Measurements from ENCODE around the gene DCPS.
"Not testable (repeated sequence)": the region's sequence is repeated elsewhere in the genome, so short reads cannot be mapped to it uniquely, and the experiment has no call there.

The DCPS gene

DNA sequence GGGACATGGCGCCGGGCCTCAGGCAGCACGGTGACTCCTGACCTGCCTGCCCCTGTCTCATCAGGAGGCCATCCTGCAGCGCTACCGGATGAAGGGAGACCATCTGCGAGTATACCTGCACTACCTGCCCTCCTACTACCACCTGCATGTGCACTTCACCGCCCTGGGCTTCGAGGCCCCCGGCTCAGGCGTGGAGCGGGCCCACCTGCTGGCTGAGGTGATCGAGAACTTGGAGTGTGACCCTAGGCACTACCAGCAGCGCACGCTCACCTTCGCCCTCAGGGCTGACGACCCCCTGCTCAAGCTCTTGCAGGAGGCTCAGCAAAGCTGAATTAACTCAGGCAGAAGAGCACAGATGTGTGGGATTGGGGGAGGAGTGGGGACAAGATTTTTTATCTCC, 41.4 kb downstream of the DCPS start:
- no peak for DNase-seq (ENCODE audit: low read depth)

DNA sequence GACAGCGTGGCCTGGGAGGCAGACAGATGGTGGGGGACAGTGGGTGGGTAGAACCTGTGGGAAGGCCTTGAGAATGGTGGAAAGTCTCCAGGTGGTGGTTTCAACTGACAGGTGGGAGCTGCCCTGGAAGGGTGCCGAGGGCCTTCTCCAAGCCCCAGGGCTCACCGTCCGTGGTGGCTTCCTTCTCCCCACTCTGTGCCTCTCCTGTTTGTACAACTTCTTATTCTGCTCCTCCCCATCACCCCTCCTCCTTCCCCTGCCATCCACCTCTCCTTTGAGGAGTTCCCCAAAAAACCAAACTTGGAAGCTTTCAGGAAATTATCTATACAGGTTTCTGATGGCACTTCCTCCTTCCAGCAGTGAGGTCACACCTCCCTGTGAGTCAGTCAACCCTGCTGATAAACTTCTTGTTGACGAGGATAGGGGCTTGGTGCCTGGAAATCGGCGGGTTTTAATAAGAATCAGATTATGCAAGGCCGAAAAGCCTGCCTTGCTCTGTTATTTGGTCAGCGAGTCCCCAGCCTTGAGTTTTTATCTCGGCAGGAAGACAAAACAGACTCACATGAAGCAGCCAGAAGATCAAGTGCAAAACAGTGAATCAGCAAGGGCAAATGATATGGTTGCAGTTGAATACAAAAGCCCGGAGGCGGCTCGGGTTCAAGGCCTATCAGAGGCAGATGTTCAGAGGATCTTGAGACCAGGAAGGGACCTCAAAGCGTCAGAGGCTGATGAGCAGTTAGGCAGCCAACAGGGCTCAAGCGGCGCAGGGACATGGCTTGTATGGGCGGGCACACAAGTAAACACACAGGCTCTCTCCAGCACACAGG, 42.1 kb downstream of the DCPS start:
- peak; percentile 44 for DNase-seq (ENCODE audit: low read depth)

DNA sequence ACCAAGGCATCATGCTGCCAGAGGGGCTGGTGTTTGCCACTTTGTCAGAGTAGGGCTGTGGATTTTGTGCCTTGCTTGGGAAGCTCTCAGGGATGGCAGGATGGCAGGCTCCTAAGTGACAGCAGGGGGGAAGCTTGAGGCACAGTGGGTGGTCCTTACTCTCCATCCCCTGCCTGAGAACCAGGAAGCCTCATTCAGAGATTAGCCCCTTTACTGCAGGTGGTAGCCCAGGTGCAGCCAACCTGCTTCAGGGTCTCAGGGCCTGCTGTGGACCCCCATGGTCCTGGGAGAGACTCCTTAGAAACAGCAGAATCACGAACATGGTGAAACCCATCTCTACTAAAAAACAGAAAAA, 42.7 kb downstream of the DCPS start:
- no peak for DNase-seq (ENCODE audit: low read depth)

DNA sequence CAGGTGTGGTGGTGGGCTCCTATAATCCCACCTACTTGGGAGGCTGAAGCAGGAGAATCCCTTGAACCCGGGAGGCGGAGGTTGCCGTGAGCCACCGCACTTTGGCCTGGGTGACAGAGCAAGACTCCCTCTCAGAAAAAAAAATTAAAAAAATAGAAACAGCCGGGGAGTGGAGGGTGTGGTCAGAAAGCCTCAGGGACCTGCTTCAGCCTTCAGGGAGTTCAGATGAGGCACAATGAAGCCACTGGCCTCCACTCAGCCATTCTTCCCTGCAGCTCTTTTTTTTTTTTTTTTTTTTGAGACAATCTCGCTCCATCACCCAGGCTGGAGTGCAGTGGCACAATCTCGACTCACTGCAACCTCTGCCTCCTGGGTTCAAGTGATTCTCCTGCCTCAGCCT, 43.1 kb downstream of the DCPS start:
- not testable (repeated sequence) for DNase-seq (ENCODE audit: low read depth)

DNA sequence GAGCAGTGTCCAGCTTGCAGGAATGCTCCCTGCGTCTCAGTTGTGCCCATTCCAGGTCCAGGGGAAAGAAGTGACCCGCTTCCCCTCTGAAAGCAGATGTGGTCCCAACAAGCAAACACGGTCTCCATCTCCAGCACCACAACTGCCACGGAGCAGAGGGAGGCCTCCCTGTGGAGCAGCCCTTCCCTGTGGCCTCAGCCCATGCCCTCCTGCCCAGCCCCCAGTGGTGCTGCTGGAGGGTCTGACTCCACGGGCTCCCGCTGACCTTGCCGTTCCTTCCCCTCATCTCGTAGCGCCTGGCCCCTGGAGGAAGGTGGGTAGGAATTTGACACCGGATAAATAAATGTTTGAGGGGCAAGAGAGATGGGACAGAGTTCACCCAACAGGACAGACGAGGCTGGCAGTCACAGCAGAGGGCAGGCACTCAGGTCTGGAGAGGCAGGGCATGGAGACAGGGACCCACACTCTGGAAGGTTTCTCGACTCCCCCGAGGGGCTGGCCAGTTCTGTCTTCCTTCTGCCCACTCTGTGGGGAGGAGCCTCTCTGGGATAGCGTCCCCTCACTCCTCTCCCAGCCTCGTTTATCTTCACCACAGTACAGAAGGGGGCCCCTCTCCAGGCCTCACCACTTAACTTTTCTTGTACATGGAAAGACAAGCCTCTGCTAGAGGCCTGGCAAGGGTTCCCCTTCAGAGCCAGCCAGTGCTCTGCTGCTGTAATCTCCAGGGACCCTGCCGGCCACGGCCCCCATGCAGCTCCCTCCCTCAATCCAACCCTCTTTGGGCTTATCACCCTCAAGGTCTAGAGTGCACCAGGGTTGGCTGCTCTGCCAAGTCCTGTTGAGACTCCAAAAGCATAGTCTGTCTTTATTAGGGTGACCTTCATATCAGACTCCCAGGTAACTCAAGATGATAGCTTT, 44.1 kb downstream of the DCPS start:
- DNase-seq (ENCODE audit: low read depth) = no peak

DNA sequence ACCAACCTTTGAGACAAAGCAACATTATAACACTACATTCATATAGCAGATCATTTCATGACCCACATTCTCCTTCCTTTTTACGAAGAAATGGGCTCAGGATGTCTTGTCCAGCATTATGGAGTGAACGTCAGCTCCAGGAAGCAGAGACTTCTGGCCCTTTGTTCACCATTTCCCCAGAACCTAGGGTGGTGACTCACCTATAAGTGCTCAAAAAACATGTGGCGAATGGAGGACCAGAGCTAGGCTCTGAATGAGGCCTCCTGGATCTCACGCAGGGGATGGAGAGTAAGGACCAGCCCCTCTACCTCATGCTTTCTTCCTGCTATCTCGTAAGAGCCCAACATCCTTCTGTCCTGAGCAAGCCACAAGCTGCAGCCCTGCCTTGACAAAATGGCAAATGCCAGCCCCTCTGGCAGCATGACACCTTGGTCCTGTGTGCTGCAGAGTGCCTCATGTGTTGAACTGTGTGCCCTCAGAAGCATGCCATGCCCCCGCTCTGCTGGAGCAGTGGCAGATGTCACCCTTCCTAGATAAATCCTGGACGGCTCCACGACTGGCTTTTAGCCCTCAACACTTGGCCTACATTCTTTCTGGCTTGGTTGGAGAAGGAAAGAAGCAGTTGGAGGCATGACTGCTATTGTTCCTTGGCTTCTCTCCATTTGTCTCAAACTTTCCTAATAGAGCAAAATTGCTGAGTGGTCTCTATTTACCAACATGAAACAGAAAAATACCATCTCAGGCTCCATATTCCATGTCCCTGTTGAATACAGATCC, 45.1 kb downstream of the DCPS start:
- DNase-seq (ENCODE audit: low read depth) = no peak

DNA sequence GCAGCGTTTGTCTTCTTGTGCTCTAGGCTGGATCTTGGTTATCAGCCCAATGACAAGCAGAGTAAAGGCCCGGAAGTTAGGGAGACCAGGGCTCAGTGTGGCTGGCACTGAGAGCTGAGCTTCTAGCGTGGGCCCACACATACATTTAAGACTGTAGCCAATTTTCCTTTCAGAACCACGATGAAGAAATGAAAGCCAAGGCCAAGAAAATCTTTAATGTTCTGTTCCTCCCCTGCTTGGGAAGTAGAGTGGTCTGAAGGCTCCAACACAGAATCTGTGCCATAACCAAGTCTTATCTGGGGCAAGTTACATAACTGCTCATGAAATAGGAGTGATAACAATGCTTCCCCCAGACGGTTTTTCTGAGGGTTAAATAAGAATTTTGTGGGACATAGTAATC, 47.0 kb downstream of the DCPS start:
- no peak for DNase-seq (ENCODE audit: low read depth)

DNA sequence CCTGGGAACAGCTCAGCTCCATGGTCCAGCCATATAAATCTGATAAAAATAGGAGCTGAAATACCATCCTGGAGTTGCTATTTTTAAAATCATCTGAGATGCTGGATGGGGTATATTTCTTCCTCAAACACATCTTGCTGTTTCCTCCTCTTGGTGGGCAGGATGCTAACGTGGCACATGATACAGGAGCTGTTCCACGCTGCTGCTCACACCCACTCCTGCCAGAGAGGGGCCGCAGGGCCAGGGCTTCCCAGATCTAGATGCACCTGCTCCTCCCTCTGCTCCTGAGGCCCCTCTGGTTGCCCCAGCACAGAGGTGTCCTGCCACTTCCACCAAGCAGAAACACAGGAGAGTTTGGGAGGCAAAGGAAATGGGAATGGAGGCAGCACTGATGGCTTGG, 48.3 kb downstream of the DCPS start:
- no peak for DNase-seq (ENCODE audit: low read depth)

DNA sequence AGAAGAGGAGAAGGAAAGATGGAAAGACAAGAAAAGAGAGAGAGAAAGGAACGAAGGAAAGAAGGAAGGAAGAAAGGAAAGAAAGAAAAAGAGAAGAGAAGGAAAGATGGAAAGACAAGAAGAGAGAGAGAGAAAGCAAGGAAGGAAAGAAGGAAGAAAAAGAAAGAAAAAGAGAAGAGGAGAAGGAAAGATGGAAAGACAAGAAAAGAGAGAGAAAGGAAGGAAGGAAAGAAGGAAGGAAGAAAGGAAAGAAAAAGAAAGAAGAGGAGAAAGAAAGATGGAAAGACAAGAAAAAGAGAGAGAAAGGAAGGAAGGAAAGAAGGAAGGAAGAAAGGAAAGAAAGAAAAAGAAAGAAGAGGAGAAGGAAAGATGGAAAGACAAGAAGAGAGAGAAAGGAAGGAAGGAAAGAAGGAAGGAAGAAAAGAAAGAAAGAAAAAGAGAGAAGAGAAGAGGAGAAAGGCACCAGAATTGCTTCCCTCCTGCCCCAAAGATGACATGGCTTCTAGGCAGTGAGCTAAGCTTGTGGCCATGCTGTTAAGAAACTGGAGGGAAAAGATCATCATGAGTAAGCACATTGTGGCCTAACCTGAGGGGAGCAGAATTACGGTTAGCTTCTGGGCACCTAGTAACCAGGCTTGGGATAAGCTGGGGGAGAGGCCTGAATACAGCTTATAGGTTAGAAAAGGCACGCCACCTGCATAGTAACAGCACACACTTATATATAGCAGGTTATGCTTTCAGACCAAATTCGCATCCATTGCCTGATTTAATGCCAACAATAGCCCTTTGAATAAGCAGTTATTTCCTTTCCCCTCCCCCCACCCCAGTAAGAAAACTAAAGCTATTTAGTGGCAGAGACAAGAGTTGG, 49.3 kb downstream of the DCPS start:
- DNase-seq (ENCODE audit: low read depth) = no peak

DNA sequence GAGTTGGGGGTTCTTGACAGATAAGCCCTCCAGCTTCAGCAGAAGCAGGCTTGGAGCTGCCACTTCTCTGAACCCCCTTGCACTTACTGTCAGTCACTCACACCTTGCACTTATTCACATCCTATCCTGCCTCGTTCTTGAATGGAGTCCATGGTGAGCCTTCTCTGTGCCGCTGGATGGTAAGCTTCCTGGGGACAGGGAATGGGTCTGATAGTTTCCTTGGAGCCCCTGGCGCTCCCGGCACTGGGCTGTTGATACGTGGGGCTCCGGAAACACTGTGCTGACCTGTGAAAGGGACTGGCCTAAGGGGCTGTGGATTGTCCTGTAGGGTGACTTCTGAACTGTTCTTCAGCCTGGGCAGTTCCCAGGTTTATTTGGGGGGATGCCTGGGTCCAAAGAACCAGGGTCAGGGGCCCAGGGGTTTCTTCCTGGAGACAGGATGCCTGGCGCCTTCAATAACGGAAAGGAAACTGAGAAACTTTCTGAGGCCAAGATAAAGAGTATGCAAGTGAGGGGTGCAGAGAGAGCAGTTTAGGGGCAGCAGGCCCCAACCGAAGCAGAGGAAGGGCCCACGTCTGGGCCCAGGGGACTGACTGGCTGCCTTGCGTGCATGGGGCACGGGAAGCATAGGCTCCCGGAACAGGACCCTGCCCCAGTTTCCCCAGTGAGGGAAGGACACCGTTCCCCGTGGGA, 50.9 kb downstream of the DCPS start:
- DNase-seq (ENCODE audit: low read depth) = no peak

DNA sequence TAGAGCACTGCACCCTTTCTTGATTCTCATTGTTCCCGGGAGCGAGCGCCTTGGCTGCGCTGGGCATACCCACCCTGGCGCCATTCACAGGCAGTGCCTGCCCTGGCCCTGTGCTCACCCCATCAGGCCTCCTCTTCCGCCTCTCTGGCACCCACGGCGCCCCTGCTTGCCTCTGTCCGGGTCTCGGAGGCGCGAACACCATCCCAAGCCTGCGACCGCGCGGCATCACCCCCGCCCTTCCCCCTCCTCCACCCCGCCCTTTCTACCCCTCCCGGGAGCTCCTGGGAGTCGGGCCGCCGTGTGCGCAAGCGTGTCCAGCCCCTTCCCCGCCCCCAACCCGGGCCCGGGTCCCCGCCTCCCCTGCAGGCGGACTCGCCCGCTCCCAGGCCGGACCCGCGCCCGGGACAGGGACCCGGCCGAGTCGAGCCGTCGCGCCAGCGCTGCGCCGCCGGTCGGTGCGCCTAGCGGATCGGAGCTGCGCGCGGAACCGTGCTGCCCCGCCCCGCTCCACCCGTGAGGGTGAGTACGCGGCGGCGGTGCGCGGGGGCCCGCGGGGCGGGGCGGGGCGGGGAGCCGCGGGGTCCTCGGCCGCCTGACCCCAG, 51.6 kb downstream of the DCPS start, which contains the start of gene ST3GAL4:
ST3GAL4 (plus strand) TSS at position 363 of the 602 bp plus-strand sequence. CDS start 50,470 bp downstream, outside the sequence.
- DNase-seq (ENCODE audit: low read depth) = no peak

DNA sequence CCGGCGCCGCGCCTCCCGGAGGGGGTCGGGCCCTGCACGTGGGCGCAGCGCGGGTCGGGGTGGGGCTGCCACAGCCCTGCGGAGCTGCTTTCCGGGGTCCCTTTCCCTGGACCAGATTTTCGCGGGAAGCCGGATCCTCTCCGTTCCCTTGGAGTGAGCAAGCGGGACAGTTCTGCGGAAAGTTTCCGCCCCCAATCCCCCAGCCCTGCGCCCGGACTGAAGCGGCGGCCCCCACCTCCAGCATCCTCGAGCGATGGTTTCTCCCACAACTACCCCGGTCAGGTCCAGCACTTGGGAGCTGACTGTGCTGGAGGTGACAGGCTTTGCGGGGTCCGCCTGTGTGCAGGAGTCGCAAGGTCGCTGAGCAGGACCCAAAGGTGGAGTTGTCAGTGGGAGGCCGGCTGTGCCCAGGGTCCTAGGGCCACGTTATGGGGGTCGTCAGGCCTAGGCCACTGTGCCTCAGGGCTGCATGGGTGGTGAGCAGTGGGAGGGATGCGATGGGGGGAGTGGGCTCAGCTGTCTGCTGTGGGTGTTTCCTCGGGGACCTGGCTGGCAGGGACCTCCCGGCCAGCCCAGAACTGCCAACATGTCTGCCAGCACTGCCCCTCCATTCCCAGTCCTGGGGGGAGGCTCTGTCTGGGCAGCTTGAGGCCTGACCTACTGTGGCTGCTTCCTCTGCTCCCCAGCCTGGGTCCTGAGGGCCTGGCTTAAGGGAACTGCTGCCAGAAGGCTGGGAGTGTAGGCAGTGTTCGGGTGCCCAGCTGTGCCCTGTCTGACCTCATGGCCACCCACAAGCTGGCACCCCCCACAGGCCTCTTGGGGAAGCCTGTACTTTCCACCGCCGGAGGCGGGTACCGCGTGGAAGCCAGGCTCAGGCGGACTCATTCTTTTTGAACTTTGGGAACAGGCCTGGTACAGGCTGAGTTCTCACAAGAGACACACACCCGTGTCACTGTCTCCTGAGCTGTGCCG, 52.4 kb downstream of the DCPS start:
- no peak for DNase-seq (ENCODE audit: low read depth)

DNA sequence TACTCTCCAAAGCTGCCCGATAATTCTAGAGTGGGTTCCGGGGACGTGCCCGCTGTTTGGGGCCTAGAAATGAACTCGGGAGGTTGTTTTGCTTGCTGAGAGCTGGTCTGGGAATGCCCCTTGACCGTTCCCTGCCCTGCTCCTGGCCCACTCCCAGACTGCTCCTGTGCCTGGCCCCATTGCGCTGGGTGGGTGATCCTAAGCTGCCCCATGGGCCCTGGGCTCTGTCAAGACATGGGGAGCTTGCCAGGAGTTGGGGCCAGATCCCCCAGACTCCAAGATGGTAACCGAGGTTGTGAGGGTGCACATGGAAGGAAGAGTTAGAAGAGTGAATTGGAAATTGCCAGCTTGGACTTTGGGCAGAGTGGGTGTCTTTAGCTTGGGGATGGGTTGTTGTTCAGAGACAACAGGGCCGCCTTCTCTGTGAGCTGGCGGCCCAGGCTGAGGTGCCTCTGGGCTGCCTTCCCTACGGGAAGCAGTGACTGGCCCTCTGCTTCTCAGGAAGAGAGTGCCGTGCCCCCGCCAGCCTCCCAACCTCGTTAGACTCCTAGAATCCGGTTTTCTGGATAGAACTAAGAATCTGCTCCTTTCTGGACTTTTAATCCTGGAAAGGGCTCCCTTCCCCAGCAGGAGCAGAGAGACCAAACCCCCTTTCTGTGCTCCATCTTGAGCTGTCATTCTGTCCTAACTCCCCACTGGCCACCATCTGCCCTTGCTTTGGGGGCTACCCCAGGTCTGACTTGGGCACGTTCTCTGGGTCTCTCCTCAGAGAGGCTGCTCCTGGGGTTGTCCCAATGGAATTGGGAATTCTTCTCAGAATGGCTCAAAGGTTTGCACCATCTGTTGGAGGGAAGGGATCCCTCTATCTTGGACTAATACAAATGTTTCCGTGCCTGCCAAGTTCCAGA, 53.4 kb downstream of the DCPS start:
- no peak for DNase-seq (ENCODE audit: low read depth)

DNA sequence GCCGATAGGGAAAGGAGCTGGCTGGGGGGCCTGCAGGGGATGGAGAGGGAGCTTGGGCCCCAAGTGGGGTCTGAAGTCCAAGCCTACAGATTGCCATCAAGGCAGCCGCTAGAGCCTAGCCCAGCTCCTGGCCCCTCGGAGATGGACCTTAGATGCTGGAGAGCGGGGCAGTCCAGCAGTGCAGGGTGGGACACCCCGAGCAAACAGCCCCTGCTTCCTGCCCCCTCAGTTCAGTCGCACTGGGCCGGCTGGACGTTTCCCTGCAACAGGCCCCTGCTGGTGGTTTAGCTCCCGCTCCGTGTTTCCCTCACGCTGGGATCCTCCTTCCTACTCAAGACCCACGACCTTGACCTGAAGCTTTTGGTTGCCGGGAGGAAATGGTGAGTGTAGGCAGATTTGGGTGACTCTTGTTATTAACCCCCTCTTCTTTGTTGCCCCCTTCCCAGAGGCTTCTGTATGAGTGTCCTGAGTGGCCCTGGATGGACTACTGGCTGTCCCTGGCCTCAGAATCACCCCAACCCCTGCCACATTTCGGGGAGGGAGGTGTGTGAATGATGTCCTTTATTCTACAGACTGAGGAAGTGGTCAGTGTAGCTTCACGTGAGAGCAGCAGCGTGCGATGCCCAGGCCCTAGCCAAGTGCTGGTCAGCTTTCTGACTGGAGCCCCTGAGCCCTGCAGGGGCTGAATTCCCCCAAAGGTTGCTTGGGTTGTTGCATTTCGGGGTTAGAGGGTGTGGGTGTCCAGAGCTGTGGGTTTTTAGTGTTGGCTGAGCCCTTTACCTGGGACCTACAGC, 54.3 kb downstream of the DCPS start:
- DNase-seq (ENCODE audit: low read depth) = no peak

DNA sequence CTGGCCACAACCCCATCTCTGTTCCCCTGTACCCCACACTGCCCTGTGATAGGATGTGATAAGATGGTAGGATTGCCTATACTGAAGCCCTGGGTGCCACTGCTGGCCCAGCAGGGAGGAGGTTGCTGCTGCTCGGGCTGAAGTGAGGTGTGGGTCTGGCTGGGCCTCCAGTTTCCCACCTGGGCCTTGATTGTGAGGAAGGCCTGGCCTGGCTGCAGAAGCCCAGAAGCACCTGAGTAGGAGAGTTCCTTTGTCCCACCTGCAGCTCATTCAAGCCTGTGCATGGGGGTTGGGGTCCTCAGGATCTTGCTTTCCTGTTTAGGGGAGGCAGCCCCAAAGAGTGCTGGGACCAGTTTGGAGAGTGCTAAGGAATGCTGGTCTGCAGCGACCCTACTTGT, 54.9 kb downstream of the DCPS start:
- DNase-seq (ENCODE audit: low read depth) = no peak

DNA sequence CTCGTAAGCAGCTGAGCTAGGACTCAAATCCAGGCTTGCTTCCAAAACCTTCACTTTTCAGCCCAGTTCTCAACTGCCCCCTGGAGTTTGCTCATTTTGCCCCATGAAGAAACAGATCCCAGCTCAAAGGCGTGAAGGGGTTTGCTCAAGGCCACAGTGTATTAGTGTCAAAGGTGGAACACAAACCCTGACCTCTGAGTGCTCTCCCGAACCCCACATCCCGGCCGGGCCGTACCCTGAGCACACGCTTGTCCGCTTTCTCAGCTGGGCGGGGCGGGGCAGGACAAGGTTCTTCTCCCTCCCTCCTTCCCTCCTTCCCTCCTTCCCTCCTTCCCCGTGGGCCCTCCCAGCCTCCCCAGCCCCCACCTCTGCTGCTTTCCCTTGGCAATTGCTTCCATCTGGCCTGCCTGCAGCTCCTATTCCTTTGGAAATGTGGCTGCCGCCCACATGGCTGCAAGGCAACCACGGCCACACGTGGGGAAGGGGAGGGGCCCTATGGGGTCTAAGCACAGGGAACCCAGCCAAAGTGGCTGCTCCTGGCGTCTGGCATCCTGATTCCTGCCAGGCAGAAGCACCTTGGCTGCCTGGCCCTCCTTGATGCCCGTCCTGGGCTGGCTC, 55.7 kb downstream of the DCPS start:
- DNase-seq (ENCODE audit: low read depth) = no peak

DNA sequence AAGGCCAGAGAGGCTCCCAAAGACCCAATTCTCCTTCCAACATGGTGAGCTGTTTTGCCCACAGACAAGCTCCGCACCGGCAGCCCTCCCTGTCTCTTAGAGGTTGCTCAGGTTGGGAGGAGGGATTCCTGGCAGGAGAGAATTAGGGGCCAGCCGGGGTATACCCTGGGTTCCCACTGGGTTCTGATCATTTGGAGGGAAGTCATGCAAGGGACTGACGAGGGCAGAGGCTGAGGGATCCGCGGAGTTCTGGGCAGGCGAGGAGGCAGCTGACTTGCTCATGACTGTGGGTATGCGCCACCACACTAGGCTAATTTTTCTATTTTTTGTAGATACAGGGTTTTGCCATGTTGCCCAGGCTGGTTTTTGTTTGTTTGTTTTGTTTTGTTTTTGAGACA, 56.2 kb downstream of the DCPS start:
- no peak for DNase-seq (ENCODE audit: low read depth)
